Measurements from ENCODE around the gene LTA4H.

Gene LTA4H

GRCh38 chr12:96049101-96049500 lies 13.7 kb upstream of the LTA4H start:
- no peak for DNase-seq (ENCODE audit: insufficient read length, low spot score)
- FAIRE-seq = no peak
- no peak for TF ChIP-seq CTCF (IDR thresholded peaks at IDR 0.05; ENCODE audit: insufficient read depth, missing control alignments)

- TF ChIP-seq CTCF (IDR thresholded peaks at IDR 0.05; ENCODE audit: insufficient read depth, missing control alignments) = no peak
- FAIRE-seq (no peak), DNase-seq (ENCODE audit: insufficient read length, low spot score) (no peak)
These were observed 13.1 kb upstream of the LTA4H start for GRCh38 chr12:96048393-96048969.

GRCh38 chr12:96047229-96048211 lies 12.1 kb upstream of the LTA4H start:
- DNase-seq (ENCODE audit: insufficient read length, low spot score) (no peak), FAIRE-seq (no peak)
- no peak for TF ChIP-seq CTCF (IDR thresholded peaks at IDR 0.05; ENCODE audit: insufficient read depth, missing control alignments)

GRCh38 chr12:96046543-96047228 lies 11.3 kb upstream of the LTA4H start:
- FAIRE-seq = no peak
- no peak for TF ChIP-seq CTCF (IDR thresholded peaks at IDR 0.05; ENCODE audit: insufficient read depth, missing control alignments)
- no peak for DNase-seq (ENCODE audit: insufficient read length, low spot score)

- FAIRE-seq (no peak), DNase-seq (ENCODE audit: insufficient read length, low spot score) (no peak)
- TF ChIP-seq CTCF (IDR thresholded peaks at IDR 0.05; ENCODE audit: insufficient read depth, missing control alignments) = no peak
These were observed 10.2 kb upstream of the LTA4H start for GRCh38 chr12:96045566-96045965.

GRCh38 chr12:96044943-96045290 lies 9.5 kb upstream of the LTA4H start:
- TF ChIP-seq CTCF (IDR thresholded peaks at IDR 0.05; ENCODE audit: insufficient read depth, missing control alignments) = no peak
- DNase-seq (ENCODE audit: insufficient read length, low spot score) (no peak), FAIRE-seq (no peak)

Data from D721Med (cell line).